Astrocyte (in vitro differentiated cells and primary cell): ENCODE measurements around the gene MUC4. TPM values are rescaled to one million over a fixed set of nuclear protein-coding genes. Genes with fewer than 3 reads are reported as not detected.
"Not testable (repeated sequence)": the region's sequence is repeated elsewhere in the genome, so short reads cannot be mapped to it uniquely, and the experiment has no call there.

Source experiments
- DNase-seq: peaks from one replicate; pipeline ENCODE4 v3.0.0-alpha.2; 2010; ENCODE audit warnings: low read depth
- FAIRE-seq: peaks from 2 replicates; lab custom pipeline; 2011; peaks lifted over from hg19 to GRCh38; lab: Jason Lieb, UNC
- H2AFZ ChIP-seq: 2 replicates; pipeline ENCODE4 v1.6.0; 2012; ENCODE audit warnings: low read depth, low read length, inconsistent platforms
- H3K27ac ChIP-seq: 2 replicates; pipeline ENCODE4 v1.5.1; 2011; ENCODE audit warnings: low read depth, low read length, inconsistent platforms
- H3K27me3 ChIP-seq: 2 replicates; pipeline ENCODE4 v1.6.0; 2011; ENCODE audit warnings: low read length, inconsistent platforms; ENCODE audit not compliant: insufficient read depth
- H3K36me3 ChIP-seq: 2 replicates; pipeline ENCODE4 v1.5.1; 2011; ENCODE audit warnings: low read length, inconsistent platforms; ENCODE audit not compliant: insufficient read depth
- H3K4me1 ChIP-seq: 2 replicates; pipeline ENCODE4 v1.5.1; 2011; ENCODE audit warnings: low read length, inconsistent platforms; ENCODE audit not compliant: insufficient read depth
- H3K4me2 ChIP-seq: 2 replicates; pipeline ENCODE4 v1.6.0; 2012; ENCODE audit warnings: low read length, inconsistent platforms
- H3K4me3 ChIP-seq: 2 replicates; pipeline ENCODE4 v1.5.1; 2011; ENCODE audit warnings: low read depth, mild to moderate bottlenecking, low read length, inconsistent platforms; ENCODE audit not compliant: insufficient read depth
- H3K79me2 ChIP-seq: 2 replicates; pipeline ENCODE4 v1.6.0; 2012; ENCODE audit warnings: mild to moderate bottlenecking, low read length, inconsistent platforms; ENCODE audit not compliant: insufficient read depth
- H3K9ac ChIP-seq: 2 replicates; pipeline ENCODE4 v1.6.0; 2012; ENCODE audit warnings: mild to moderate bottlenecking, low read length, inconsistent platforms
- H3K9me3 ChIP-seq: 2 replicates; pipeline ENCODE4 v1.5.1; 2012; ENCODE audit warnings: low read depth, mild to moderate bottlenecking, low read length, inconsistent platforms; ENCODE audit not compliant: insufficient read depth
- H4K20me1 ChIP-seq: 2 replicates; pipeline ENCODE4 v1.6.0; 2012; ENCODE audit warnings: low read length, inconsistent platforms; ENCODE audit not compliant: insufficient read depth
- H3K27ac Mint-ChIP-seq: one replicate; pipeline ENCODE4 v1.8.0; 2021; ENCODE audit warnings: mild to moderate bottlenecking, mixed read lengths; ENCODE audit not compliant: unreplicated experiment
- H3K27me3 Mint-ChIP-seq: one replicate; pipeline ENCODE4 v1.8.0; 2021; ENCODE audit warnings: low read depth, mixed read lengths; ENCODE audit not compliant: unreplicated experiment
- H3K36me3 Mint-ChIP-seq: one replicate; pipeline ENCODE4 v1.8.0; 2021; ENCODE audit warnings: low read depth, mixed read lengths; ENCODE audit not compliant: unreplicated experiment
- H3K4me1 Mint-ChIP-seq: one replicate; pipeline ENCODE4 v1.8.0; 2021; ENCODE audit warnings: low read depth, mixed read lengths; ENCODE audit not compliant: unreplicated experiment
- H3K4me3 Mint-ChIP-seq: one replicate; pipeline ENCODE4 v1.8.0; 2021; ENCODE audit warnings: mild to moderate bottlenecking, moderate library complexity, mixed read lengths; ENCODE audit not compliant: unreplicated experiment
- H3K9me3 Mint-ChIP-seq: one replicate; pipeline ENCODE4 v1.8.0; 2021; ENCODE audit warnings: mild to moderate bottlenecking, mixed read lengths; ENCODE audit not compliant: unreplicated experiment
- EZH2 ChIP-seq: IDR thresholded peaks from 2 replicates; pipeline ENCODE4 v1.6.1; 2012; ENCODE audit warnings: mild to moderate bottlenecking, low read length, inconsistent platforms; ENCODE audit not compliant: insufficient read depth
- total RNA-seq: library from RNA; stranded (reverse); gene quantifications from 2 replicates; pipeline ENCODE4 v1.2.1, GENCODE V29; 2021
- TF ChIP-seq, protein P1 (sequence below): IDR thresholded peaks from 2 replicates; pipeline ENCODE4 v1.5.1; 2011; ENCODE audit warnings: low read depth, mild to moderate bottlenecking, inconsistent platforms, low read length, moderate library complexity; ENCODE audit not compliant: insufficient read depth

MUC4 gene
- total RNA-seq, 1 donor from 2014 or later: 0.05 TPM

DNA sequence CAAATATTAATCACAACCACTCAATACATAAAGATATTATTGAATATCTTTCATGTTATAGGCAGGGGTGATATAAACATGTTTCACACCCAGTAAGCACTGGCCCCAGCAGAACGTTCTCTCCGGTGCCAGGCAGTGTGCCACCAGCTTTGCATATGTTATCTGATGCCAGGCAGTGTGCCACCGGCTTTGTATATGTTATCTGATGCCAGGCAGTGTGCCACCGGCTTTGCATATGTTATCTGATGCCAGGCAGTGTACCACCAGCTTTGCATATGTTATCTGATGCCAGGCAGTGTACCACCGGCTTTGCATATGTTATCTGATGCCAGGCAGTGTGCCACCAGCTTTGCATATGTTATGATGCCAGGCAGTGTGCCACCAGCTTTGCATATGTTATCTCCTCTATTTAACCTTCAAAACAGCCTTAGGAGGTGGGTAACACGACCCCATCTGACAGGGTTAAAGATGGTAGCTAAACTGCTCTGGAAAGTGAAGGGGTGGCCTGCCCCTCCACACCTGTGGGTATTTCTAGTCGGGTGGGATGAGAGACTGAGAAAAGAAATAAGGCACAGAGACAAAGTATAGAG is 84.0 kb downstream of the MUC4 start:
- Histone ChIP-seq H2AFZ (no peak overlapping the region), H3K9me3 (no peaks in the 10 kb centered on the region), H3K4me1 (no peaks in the 10 kb centered on the region), H3K79me2 (no peaks in the 10 kb centered on the region), H3K4me2 (no peak overlapping the region), H3K36me3 (no peaks in the 10 kb centered on the region), H4K20me1 (no peaks in the 10 kb centered on the region), H3K27ac (no peak overlapping the region), H3K9ac (no peak overlapping the region), H3K4me3 (no peak overlapping the region), H3K27me3 (no peaks in the 10 kb centered on the region)
- Mint-ChIP-seq H3K27ac (no peak overlapping the region), H3K4me1 (no peaks in the 10 kb centered on the region), H3K36me3 (no peaks in the 10 kb centered on the region), H3K27me3 (peaks cover 35% of the 10 kb centered on the region), H3K4me3 (no peak overlapping the region), H3K9me3 (no peaks in the 10 kb centered on the region)
- FAIRE-seq: no peak
- no peak for TF ChIP-seq EZH2
- TF ChIP-seq, protein P1, sequence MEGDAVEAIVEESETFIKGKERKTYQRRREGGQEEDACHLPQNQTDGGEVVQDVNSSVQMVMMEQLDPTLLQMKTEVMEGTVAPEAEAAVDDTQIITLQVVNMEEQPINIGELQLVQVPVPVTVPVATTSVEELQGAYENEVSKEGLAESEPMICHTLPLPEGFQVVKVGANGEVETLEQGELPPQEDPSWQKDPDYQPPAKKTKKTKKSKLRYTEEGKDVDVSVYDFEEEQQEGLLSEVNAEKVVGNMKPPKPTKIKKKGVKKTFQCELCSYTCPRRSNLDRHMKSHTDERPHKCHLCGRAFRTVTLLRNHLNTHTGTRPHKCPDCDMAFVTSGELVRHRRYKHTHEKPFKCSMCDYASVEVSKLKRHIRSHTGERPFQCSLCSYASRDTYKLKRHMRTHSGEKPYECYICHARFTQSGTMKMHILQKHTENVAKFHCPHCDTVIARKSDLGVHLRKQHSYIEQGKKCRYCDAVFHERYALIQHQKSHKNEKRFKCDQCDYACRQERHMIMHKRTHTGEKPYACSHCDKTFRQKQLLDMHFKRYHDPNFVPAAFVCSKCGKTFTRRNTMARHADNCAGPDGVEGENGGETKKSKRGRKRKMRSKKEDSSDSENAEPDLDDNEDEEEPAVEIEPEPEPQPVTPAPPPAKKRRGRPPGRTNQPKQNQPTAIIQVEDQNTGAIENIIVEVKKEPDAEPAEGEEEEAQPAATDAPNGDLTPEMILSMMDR: no peak
- DNase-seq: no peak

DNA sequence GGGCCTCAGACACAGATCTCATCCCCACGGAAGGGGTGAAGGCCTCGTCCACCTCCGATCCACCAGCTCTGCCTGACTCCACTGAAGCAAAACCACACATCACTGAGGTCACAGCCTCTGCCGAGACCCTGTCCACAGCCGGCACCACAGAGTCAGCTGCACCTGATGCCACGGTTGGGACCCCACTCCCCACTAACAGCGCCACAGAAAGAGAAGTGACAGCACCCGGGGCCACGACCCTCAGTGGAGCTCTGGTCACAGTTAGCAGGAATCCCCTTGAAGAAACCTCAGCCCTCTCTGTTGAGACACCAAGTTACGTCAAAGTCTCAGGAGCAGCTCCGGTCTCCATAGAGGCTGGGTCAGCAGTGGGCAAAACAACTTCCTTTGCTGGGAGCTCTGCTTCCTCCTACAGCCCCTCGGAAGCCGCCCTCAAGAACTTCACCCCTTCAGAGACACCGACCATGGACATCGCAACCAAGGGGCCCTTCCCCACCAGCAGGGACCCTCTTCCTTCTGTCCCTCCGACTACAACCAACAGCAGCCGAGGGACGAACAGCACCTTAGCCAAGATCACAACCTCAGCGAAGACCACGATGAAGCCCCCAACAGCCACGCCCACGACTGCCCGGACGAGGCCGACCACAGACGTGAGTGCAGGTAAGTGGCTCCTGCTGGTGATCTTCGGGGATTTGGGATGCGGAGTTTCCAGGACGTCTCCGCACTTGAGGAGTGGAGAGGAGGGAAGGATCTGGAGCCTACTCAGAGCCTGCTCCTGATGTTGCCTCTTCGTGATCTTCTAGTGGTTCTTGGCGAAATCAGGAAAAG is 85.6 kb downstream of the MUC4 start:
- H3K9me3 ChIP-seq, H3K27me3 ChIP-seq, H3K36me3 ChIP-seq, H3K79me2 ChIP-seq, H3K36me3 Mint-ChIP-seq, H3K9ac ChIP-seq, FAIRE-seq, H4K20me1 ChIP-seq, H3K4me2 ChIP-seq, DNase-seq, H3K9me3 Mint-ChIP-seq, H3K4me1 ChIP-seq, H3K4me1 Mint-ChIP-seq, H3K27ac ChIP-seq, H3K4me3 Mint-ChIP-seq, H2AFZ ChIP-seq, H3K4me3 ChIP-seq: not testable (repeated sequence)
- H3K27me3 Mint-ChIP-seq: peaks cover 29% of the 10 kb centered on the region
- H3K27ac Mint-ChIP-seq: peak overlapping the region; percentile 53

DNA sequence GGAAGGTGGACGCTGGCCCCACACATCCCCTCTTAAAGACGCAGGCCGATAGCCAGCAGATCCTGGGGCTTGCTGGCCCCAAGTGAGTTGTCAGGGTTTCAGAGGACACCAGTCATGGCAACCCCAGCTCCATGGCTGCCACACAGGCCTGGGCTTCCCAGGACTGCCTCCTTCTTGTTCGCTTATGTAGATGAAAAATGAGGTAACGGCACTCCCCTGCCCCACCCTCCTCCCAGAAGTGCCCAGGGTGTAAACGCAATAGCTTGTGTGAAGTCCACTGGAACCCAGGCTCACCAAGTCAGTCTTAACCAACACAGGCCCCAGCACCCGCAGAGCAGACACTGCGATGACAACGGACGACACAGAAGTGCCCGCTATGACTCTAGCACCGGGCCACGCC is 87.4 kb downstream of the MUC4 start:
- not testable (repeated sequence) for H3K9me3 Mint-ChIP-seq, H3K27ac ChIP-seq, H3K4me1 Mint-ChIP-seq, H4K20me1 ChIP-seq, H3K79me2 ChIP-seq, H3K9ac ChIP-seq, H3K4me1 ChIP-seq, H3K4me3 ChIP-seq, H3K4me2 ChIP-seq, H3K36me3 ChIP-seq, DNase-seq, H2AFZ ChIP-seq, H3K27ac Mint-ChIP-seq, H3K9me3 ChIP-seq, H3K36me3 Mint-ChIP-seq, FAIRE-seq, H3K4me3 Mint-ChIP-seq, H3K27me3 ChIP-seq
- H3K27me3 Mint-ChIP-seq: peaks cover 17% of the 10 kb centered on the region

DNA sequence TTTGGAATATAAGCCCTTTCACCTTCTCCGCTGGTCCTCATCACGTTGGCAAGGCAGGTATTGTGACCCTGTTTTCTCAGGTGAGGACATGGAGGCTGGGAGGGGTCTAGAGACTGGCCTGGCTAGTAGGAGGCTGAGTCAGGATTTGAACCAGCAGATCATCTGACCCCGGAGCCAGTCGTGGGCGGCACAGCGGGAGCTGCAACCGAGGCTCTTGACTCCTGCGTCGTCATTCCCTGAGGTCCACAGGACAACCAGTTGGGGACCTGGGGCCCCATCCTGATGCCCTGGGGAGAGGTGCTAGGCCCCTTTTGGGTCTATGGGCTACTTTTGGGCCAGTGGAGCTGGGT is 88.8 kb downstream of the MUC4 start:
- not testable (repeated sequence) for FAIRE-seq, H3K4me3 ChIP-seq, H3K36me3 Mint-ChIP-seq, H3K36me3 ChIP-seq, DNase-seq, H4K20me1 ChIP-seq, H3K27ac Mint-ChIP-seq, H3K4me1 Mint-ChIP-seq, H3K27ac ChIP-seq, H3K4me2 ChIP-seq, H3K9me3 Mint-ChIP-seq, H3K27me3 Mint-ChIP-seq, H3K9me3 ChIP-seq, H3K79me2 ChIP-seq, H3K4me1 ChIP-seq, H3K9ac ChIP-seq, H3K4me3 Mint-ChIP-seq, H2AFZ ChIP-seq
- H3K27me3 ChIP-seq: peaks cover 12% of the 10 kb centered on the region

DNA sequence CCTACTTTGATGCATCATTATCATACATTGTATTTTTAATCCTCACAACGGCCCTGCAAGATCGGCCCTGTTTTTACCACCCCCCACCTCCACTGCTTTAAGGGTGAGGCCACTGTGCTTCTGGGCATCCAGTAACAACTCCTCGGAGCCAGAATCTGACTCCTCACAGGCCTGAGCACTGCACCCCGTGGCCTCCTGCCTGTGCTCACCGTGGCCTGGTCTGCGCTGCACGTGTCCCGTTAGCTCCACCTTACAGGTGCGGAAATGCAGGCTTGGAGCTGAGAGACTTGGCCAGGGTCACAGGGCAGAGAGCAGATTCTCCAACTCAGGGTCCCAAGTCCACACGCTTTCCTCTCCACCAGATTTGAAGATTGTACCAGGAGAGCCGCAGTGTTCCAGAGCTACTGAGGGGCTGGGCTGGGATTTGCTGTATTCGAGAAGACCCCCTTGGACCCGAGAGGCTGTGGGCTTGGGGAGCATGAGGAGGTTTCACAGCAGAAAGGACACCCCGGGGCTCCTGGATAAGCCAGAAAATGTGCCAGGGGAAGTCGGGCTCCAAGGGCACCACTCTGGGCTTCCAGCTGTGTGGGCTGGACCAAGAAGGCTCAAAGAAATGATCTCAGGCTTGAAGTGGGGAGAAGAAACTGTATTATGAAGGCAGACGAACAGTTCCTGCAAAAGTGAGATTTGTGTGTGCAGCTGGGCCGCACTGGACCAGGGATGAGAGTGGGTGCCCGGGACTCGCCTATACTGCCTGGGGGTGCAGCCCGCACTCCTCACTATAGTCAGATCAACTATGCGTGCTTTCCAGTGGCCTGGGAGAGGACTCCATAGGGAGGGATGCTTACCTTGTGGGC is 89.4 kb downstream of the MUC4 start:
- DNase-seq, H3K36me3 ChIP-seq, H3K36me3 Mint-ChIP-seq, H2AFZ ChIP-seq, H3K4me1 Mint-ChIP-seq, H3K4me1 ChIP-seq, H3K27me3 Mint-ChIP-seq, FAIRE-seq, H3K9ac ChIP-seq, H3K4me2 ChIP-seq, H3K27ac Mint-ChIP-seq, H3K9me3 Mint-ChIP-seq, H3K9me3 ChIP-seq, H3K4me3 Mint-ChIP-seq, H3K4me3 ChIP-seq, H4K20me1 ChIP-seq, H3K79me2 ChIP-seq, H3K27ac ChIP-seq: not testable (repeated sequence)
- peaks cover 14% of the 10 kb centered on the region for H3K27me3 ChIP-seq
